Ovary (tissue), 9 donors: ENCODE results near the gene PRKG1. TPM values are rescaled to one million over a fixed set of nuclear protein-coding genes. Genes with fewer than 3 reads are reported as not detected.
"Not testable (repeated sequence)": the region's sequence is repeated elsewhere in the genome, so short reads cannot be mapped to it uniquely, and the experiment has no call there.

Source experiments
- DNase-seq, 5 donors: peaks; one replicate each; pipeline ENCODE4 v3.0.0-alpha.2; 2019 to 2020
- H3K27ac ChIP-seq, 2 donors: fragments of 200-600 bp; one replicate each; pipeline versions ENCODE4 v1.5.1 to v1.8.0; 2019 to 2022
- H3K27me3 ChIP-seq: fragments of 200-600 bp; one replicate; pipeline ENCODE4 v1.8.0; 2022
- H3K36me3 ChIP-seq: fragments of 200-600 bp; sonication (generic); one replicate; pipeline ENCODE4 v1.5.1; 2019
- H3K4me1 ChIP-seq: one replicate; pipeline ENCODE4 v1.8.1; 2013; ENCODE audit warnings: mild to moderate bottlenecking, moderate library complexity; ENCODE audit not compliant: insufficient read depth
- H3K4me3 ChIP-seq: fragments of 200-600 bp; sonication (generic); one replicate; pipeline ENCODE4 v1.5.1; 2017
- H3K9me3 ChIP-seq, 2 donors: fragments of 200-600 bp in 1 of 2; sonication (generic) in 1 of 2; one replicate each; pipeline versions ENCODE4 v1.5.1 to v1.8.1; 2013 to 2019; ENCODE audit warnings: mild to moderate bottlenecking in 1 of 2, moderate library complexity in 1 of 2
- EP300 ChIP-seq: sonication (generic); formaldehyde crosslinking; IDR thresholded peaks from one replicate; pipeline ENCODE4 v1.6.1; 2017; ENCODE audit warnings: antibody characterized with exemption
- POLR2A ChIP-seq: fragments of 450-650 bp; IDR thresholded peaks from one replicate; pipeline ENCODE4 v1.6.1; 2017; ENCODE audit warnings: antibody characterized with exemption, mild to moderate bottlenecking, moderate library complexity
- WGBS, 3 donors: extraction: QIAGEN DNeasy Blood & Tissue Kit in 1 of 3; methylation state at CpG; one replicate each; pipeline versions ENCODE4 v1.1.5 to v1.1.7; 2013 to 2017; 5-methylcytosine and 5-hydroxymethylcytosine counted together
- intact Hi-C, 4 donors: fragments of 100-400 bp; cut with DNase I; formaldehyde crosslinking; loops; one replicate each; pipeline versions ENCODE4 v1.11.0 to v1.15.1; 2022 to 2023
- polyA plus RNA-seq, 2 donors: library from polyadenylated mRNA; stranded (reverse); fragments of 200-250 nt in 1 of 2; fragments of 350-450 nt in 1 of 2; fragmentation: Illumina TruSeq in 1 of 2; extraction: RNeasy Lipid Tissue Mini Kit (QIAGEN cat#74804) in 1 of 2; gene quantifications; one replicate each; pipeline ENCODE4 v1.2.3, GENCODE V29; 2013 to 2014
- total RNA-seq, 7 donors: library from RNA; depleted of rRNA in 2 of 7; stranded (reverse); fragments of >200 nt in 2 of 7; fragmentation: NEBNext Ultra II Directional in 3 of 7; extraction: Animal tissue kit (Norgen Biotek cat#: 25700) in 3 of 7; gene quantifications; one replicate each; pipeline versions ENCODE4 v1.1.0 to v1.2.4, GENCODE V29; 2016 to 2023
- TF ChIP-seq, protein P1 (sequence below), 3 donors: fragments of 450-650 bp in 2 of 3; fragments of 200-600 bp in 1 of 3; IDR thresholded peaks; one replicate each; pipeline versions ENCODE4 v1.5.1 to v1.8.0; 2016 to 2022; ENCODE audit warnings: antibody characterized with exemption in 3 of 3, mild to moderate bottlenecking in 1 of 3
- donor health status: DM: no; HTN: no; CAD: no; lungs with moderate emphysema.
- donor health status: DM: no; HTN: no; CAD: no.
- donor health status: Bipolar disorder and iron deficiency.
- donor health status: DM: yes; HTN: yes; CAD: no.
- donor health status: DM: no; HTN: no; CAD: no.
- donor health status: DM: yes; HTN: yes; CAD: no.

PRKG1 gene
- total and polyA plus RNA-seq, 9 donors, result 2.8 to 21.1 (median 15.7) TPM

DNA sequence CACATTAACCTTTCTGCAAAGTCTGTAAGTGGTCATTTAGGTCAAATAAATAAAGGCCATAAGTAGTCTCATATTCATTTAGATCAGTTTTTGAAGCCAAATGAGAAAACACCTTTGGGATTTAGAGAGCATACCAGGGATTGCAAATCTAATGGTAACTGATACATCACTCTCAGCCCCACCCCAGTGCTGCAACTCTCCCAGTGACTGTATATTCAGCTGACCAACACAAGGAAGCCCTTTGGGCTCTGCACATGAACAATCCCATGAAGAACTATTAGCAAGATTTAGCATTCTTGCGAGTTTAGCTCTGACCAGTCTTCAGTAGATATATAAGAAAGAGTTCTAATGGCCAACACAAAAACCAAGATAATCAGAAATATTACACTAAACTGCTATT is 372.8 kb downstream of the PRKG1 start:
- TF ChIP-seq EP300, result no peak
- TF ChIP-seq, protein P1, sequence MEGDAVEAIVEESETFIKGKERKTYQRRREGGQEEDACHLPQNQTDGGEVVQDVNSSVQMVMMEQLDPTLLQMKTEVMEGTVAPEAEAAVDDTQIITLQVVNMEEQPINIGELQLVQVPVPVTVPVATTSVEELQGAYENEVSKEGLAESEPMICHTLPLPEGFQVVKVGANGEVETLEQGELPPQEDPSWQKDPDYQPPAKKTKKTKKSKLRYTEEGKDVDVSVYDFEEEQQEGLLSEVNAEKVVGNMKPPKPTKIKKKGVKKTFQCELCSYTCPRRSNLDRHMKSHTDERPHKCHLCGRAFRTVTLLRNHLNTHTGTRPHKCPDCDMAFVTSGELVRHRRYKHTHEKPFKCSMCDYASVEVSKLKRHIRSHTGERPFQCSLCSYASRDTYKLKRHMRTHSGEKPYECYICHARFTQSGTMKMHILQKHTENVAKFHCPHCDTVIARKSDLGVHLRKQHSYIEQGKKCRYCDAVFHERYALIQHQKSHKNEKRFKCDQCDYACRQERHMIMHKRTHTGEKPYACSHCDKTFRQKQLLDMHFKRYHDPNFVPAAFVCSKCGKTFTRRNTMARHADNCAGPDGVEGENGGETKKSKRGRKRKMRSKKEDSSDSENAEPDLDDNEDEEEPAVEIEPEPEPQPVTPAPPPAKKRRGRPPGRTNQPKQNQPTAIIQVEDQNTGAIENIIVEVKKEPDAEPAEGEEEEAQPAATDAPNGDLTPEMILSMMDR (IDR thresholded peaks at IDR 0.05), result no peak
- TF ChIP-seq POLR2A, result no peak
- WGBS, 3 donors, result 94 to 98% (median 95%) methylated on average over 1 of the region's 1 CpG

DNA sequence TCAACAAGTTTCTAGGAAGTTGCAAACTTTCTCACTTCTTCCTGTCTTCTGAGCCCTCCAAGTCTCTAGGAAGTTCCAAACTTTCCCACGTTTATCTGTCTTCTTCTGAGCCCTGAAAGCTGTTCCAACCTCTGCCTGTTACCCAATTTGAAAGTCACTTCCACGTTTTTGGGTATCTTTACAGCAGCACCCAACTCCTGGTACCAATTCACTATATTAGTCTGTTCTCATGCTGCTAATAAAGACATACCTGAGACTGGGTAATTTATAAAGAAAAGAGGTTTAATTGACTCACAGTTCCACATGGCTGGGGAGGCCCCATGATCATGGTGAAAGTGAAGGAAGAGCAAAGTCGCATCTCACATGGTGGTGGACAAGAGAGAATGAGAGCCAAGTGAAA is 381.5 kb downstream of the PRKG1 start:
- H3K27ac ChIP-seq, DNase-seq, H3K27me3 ChIP-seq, H3K9me3 ChIP-seq, H3K36me3 ChIP-seq, intact Hi-C loops, H3K4me1 ChIP-seq, H3K4me3 ChIP-seq: not testable (repeated sequence)
- 85 to 88% (median 88%) methylated on average over 3 of the region's 3 CpGs for WGBS, 3 donors

More for the DNA sequence above, 372.8 kb downstream of the PRKG1 start:
- no peaks in the 10 kb centered on the region for H3K9me3 ChIP-seq
- H3K4me3 ChIP-seq, result no peak overlapping the region
- no peaks in the 10 kb centered on the region for H3K4me1 ChIP-seq
- intact Hi-C loops, result no loop called here
- DNase-seq, result no peak
- H3K36me3 ChIP-seq, result no peaks in the 10 kb centered on the region
- no peaks in the 10 kb centered on the region for H3K27me3 ChIP-seq
- no peak overlapping the region for H3K27ac ChIP-seq

DNA sequence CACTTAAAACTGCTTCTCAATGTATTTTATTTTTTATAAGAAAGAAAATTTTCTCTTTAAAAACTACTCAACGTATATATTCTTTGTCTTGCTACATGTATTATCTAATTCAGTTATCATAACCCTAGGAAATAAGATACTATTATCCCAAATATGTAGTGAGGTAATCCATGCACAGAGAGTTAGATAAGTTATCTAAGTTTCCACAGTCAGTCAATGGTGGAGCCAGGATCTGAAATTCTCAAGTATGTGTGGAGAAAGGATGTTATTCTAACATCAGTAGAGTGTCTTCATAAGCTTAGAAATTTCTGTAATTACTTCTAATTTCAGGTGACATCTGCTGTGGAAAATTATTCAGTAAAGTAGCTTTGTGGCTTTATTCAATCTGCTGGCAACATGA is 385.2 kb downstream of the PRKG1 start:
- 78 to 93% (median 92%) methylated on average over 1 of the region's 1 CpG for WGBS, 3 donors
- Histone ChIP-seq H3K27me3 (no peaks in the 10 kb centered on the region), H3K4me1 (no peaks in the 10 kb centered on the region), H3K27ac (no peak overlapping the region), H3K4me3 (no peak overlapping the region), H3K9me3 (no peaks in the 10 kb centered on the region), H3K36me3 (no peaks in the 10 kb centered on the region)
- DNase-seq, result no peak
- intact Hi-C loops, result no loop called here
- TF ChIP-seq, protein P1 (IDR thresholded peaks at IDR 0.05), result no peak
- TF ChIP-seq POLR2A (no peak), EP300 (no peak)

DNA sequence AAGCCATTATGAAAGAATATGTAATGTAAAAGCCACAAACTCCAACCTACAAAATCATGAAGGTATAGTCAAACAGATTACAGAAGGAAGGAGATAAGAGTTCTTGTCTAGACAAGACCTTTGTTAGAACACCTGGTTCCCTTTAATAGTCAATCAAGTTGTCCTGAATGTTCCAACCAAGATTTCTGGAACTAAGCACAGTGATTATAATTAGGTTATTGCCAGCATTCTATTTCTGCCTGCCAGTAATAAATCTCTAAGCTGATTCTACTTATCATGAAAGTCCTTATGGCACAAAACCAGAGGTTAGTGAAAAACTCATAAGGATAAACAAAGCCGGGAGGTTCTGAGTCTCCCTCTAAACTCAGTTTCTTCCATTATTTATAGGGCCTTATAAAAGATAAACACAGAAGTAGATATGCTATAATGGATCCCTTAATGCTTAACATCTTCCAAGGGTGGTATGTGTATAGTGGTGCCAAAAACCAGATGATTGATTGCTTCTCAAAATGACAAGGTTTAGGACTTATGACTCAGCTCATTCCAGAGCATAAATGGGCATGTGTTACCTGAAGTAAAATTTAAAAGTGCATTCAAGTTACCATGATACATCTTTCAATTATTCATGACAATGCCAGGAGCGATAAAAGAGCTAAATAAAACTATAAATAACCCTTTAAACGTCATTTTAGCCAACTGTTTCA is 387.9 kb downstream of the PRKG1 start:
- H3K4me1 ChIP-seq, result no peaks in the 10 kb centered on the region
- 29 to 40% (median 38%) methylated on average over 3 of the region's 3 CpGs for WGBS, 3 donors

DNA sequence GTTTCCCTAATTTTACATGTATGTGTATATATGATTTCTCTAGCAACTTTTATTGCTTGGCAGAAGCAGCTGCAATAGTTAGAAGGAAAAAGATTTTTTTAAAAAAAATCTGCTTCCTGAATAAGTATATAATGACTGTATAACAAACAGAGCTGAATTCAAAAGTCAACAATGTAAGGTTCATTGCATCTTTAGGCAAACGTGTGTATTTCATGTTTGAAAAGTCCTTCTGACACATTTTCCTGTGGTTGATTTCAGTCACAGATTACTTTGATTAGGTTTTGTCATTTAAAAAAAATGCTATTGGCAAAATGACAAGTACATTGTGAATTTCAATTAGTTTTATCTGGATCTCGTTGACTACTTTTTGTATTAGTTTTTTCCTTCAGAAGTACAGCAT is 394.1 kb downstream of the PRKG1 start:
- Histone ChIP-seq H3K27ac (no peak overlapping the region), H3K4me3 (no peak overlapping the region), H3K9me3 (no peaks in the 10 kb centered on the region), H3K4me1 (no peaks in the 10 kb centered on the region), H3K36me3 (no peaks in the 10 kb centered on the region), H3K27me3 (no peaks in the 10 kb centered on the region)
- no peak for TF ChIP-seq POLR2A
- TF ChIP-seq, protein P1 (IDR thresholded peaks at IDR 0.05), result no peak
- no peak for TF ChIP-seq EP300
- intact Hi-C loops, result no loop called here
- DNase-seq, result no peak
- WGBS, 3 donors, result 68 to 78% (median 77%) methylated on average over 2 of the region's 2 CpGs

More for the DNA sequence above, 387.9 kb downstream of the PRKG1 start:
- H3K4me3 ChIP-seq, result no peak overlapping the region
- intact Hi-C loops, result no loop called here
- H3K27ac ChIP-seq, result no peak overlapping the region
- TF ChIP-seq POLR2A, result no peak
- TF ChIP-seq, protein P1 (IDR thresholded peaks at IDR 0.05), result no peak
- TF ChIP-seq EP300, result no peak
- no peaks in the 10 kb centered on the region for H3K27me3 ChIP-seq
- no peak for DNase-seq
- H3K9me3 ChIP-seq, result no peaks in the 10 kb centered on the region
- H3K36me3 ChIP-seq, result no peaks in the 10 kb centered on the region
